Measurements from ENCODE around the gene CCDC12. TPM values are rescaled to one million over a fixed set of nuclear protein-coding genes. Genes with fewer than 3 reads are reported as not detected.
"Not testable (repeated sequence)": the region's sequence is repeated elsewhere in the genome, so short reads cannot be mapped to it uniquely, and the experiment has no call there.

CCDC12 gene
- total and polyA plus RNA-seq, 3 donors from 2014 or later: 43.3 to 66.6 (median 59.6) TPM

GRCh38 chr3:46968783-46969428 is 7.6 kb downstream of the CCDC12 start:
- no peaks in the 10 kb centered on the region for H3K9me3 ChIP-seq
- DNase-seq: no peak
- H3K4me3 ChIP-seq: no peak overlapping the region
- no peak overlapping the region for H3K27ac ChIP-seq
- no peaks in the 10 kb centered on the region for H3K36me3 ChIP-seq (ENCODE audit: low read depth, missing control alignments)
- H3K4me1 ChIP-seq: peaks cover 45% of the 10 kb centered on the region
- WGBS, 2 donors: 51% methylated on average over 7 to 9 of the region's 9 CpGs
- H3K27me3 ChIP-seq: no peaks in the 10 kb centered on the region
- intact Hi-C loops (cut with DNase I; ENCODE audit: low total_unique reads): no loop called here
- TF ChIP-seq CTCF (IDR thresholded peaks at IDR 0.05) (no peak), POLR2A (IDR thresholded peaks at IDR 0.05) (no peak)

- TF ChIP-seq CTCF (IDR thresholded peaks at IDR 0.05) (no peak), POLR2A (IDR thresholded peaks at IDR 0.05) (no peak)
- no peak overlapping the region for H3K4me3 ChIP-seq
- H3K36me3 ChIP-seq (ENCODE audit: low read depth, missing control alignments): no peaks in the 10 kb centered on the region
- no peaks in the 10 kb centered on the region for H3K27me3 ChIP-seq
- H3K27ac ChIP-seq: no peak overlapping the region
- no peak for DNase-seq
- 80 to 94% methylated on average over 5 of the region's 5 CpGs for WGBS, 2 donors
- H3K4me1 ChIP-seq: peaks cover 43% of the 10 kb centered on the region
- no peaks in the 10 kb centered on the region for H3K9me3 ChIP-seq
- intact Hi-C loops (cut with DNase I; ENCODE audit: low total_unique reads): no loop called here
Measured at GRCh38 chr3:46966811-46967210, 9.7 kb downstream of the CCDC12 start.

GRCh38 chr3:46965151-46965550 is 11.4 kb downstream of the CCDC12 start:
- no peak for DNase-seq
- TF ChIP-seq POLR2A (IDR thresholded peaks at IDR 0.05) (no peak), CTCF (IDR thresholded peaks at IDR 0.05) (no peak)
- Histone ChIP-seq H3K36me3 (ENCODE audit: low read depth, missing control alignments) (no peaks in the 10 kb centered on the region), H3K4me1 (peaks cover 41% of the 10 kb centered on the region), H3K27me3 (no peaks in the 10 kb centered on the region), H3K27ac (no peak overlapping the region), H3K9me3 (no peaks in the 10 kb centered on the region), H3K4me3 (no peak overlapping the region)
- intact Hi-C loops (cut with DNase I; ENCODE audit: low total_unique reads): no loop called here
- 74 to 82% methylated on average over 6 of the region's 6 CpGs for WGBS, 2 donors

GRCh38 chr3:46964038-46964590 is 12.4 kb downstream of the CCDC12 start:
- H3K9me3 ChIP-seq; H3K4me3 ChIP-seq; intact Hi-C loops (cut with DNase I; ENCODE audit: low total_unique reads); H3K36me3 ChIP-seq (ENCODE audit: low read depth, missing control alignments); DNase-seq; H3K27me3 ChIP-seq; H3K27ac ChIP-seq: not testable (repeated sequence)
- H3K4me1 ChIP-seq: peaks cover 43% of the 10 kb centered on the region
- WGBS, 2 donors: 74 to 94% methylated on average over 3 to 36 of the region's 36 CpGs

GRCh38 chr3:46962990-46963389 is 13.6 kb downstream of the CCDC12 start:
- no peak overlapping the region for H3K27ac ChIP-seq
- no peak for DNase-seq
- intact Hi-C loops (cut with DNase I; ENCODE audit: low total_unique reads): no loop called here
- 92% methylated on average over 1 of the region's 1 CpG for WGBS, 2 donors
- TF ChIP-seq POLR2A (IDR thresholded peaks at IDR 0.05) (no peak), CTCF (IDR thresholded peaks at IDR 0.05) (no peak)
- no peaks in the 10 kb centered on the region for H3K36me3 ChIP-seq (ENCODE audit: low read depth, missing control alignments)
- H3K4me1 ChIP-seq: peaks cover 41% of the 10 kb centered on the region
- H3K27me3 ChIP-seq: no peaks in the 10 kb centered on the region
- H3K9me3 ChIP-seq: no peaks in the 10 kb centered on the region
- no peak overlapping the region for H3K4me3 ChIP-seq
